IMR-90 (cell line): ENCODE measurements around the gene SHISAL1. TPM values are rescaled to one million over a fixed set of nuclear protein-coding genes. Genes with fewer than 3 reads are reported as not detected.

ENCODE experiments used
- ATAC-seq: fragments of 200-7000 bp; cut with Tn5 transposase; 2 replicates; pipeline ENCODE4 v1.9.1; 2020; ENCODE audit warnings: low read depth, mild to moderate bottlenecking, moderate library complexity
- BruUV-seq: library from RNA; stranded (reverse); fragments of 400-500 nt; replicated peaks from 2 replicates; lab custom pipeline; 2021; lab: Mats Ljungman, UMichigan
- CTCF ChIA-PET: fragments of 300-600 bp; formaldehyde crosslinking; extraction: SDS; loops from one replicate; lab custom pipeline; 2021; ENCODE audit warnings: antibody characterized with exemption; lab: Yijun Ruan, JAX
- POLR2A ChIA-PET: fragments of 300-600 bp; sonication (Branson Sonifier 250); formaldehyde crosslinking; loops from one replicate; lab custom pipeline; 2022; ENCODE audit warnings: antibody characterized with exemption; ENCODE audit not compliant: unreplicated experiment; lab: Charles Lee
- DNase-seq: peaks from one replicate; pipeline ENCODE4 v3.0.0; 2013
- H2AFZ ChIP-seq: replicated peaks from 2 replicates; pipeline ENCODE3; 2013; ENCODE audit warnings: low read length, mild to moderate bottlenecking; ENCODE audit not compliant: poor library complexity
- H2AK5ac ChIP-seq: 2 replicates; pipeline ENCODE4 v1.6.1; 2013; ENCODE audit warnings: low read depth, low read length, inconsistent platforms
- H2AK9ac ChIP-seq: replicated peaks from 2 replicates; pipeline ENCODE3; 2013; ENCODE audit warnings: mild to moderate bottlenecking, low read depth, low read length, moderate library complexity; ENCODE audit not compliant: poor library complexity
- H2BK120ac ChIP-seq: 2 replicates; pipeline ENCODE4 v1.6.1; 2013; ENCODE audit warnings: low read depth, low read length, inconsistent platforms
- H2BK15ac ChIP-seq: 3 replicates; pipeline ENCODE4 v1.6.1; 2013; ENCODE audit warnings: low read depth, low read length, inconsistent platforms
- H2BK20ac ChIP-seq: 2 replicates; pipeline ENCODE4 v1.6.1; 2013; ENCODE audit warnings: low read depth, mild to moderate bottlenecking, inconsistent platforms, low read length, moderate library complexity
- H2BK5ac ChIP-seq: 2 replicates; pipeline ENCODE4 v1.6.1; 2013; ENCODE audit warnings: mild to moderate bottlenecking, low read depth, low read length, inconsistent platforms; ENCODE audit not compliant: poor library complexity, severe bottlenecking
- H3K14ac ChIP-seq: replicated peaks from 2 replicates; pipeline ENCODE4 v1.6.1; 2013; ENCODE audit warnings: low read depth, low read length, inconsistent platforms
- H3K18ac ChIP-seq: 2 replicates; pipeline ENCODE4 v1.6.1; 2013; ENCODE audit warnings: low read depth, low read length, control low read depth
- H3K23ac ChIP-seq: 2 replicates; pipeline ENCODE4 v1.6.1; 2013; ENCODE audit warnings: low read depth, low read length, inconsistent platforms
- H3K27ac ChIP-seq: 2 replicates; pipeline ENCODE4 v1.5.1; 2013; ENCODE audit warnings: mild to moderate bottlenecking, control low read depth, low read length; ENCODE audit not compliant: insufficient read depth
- H3K27me3 ChIP-seq: 2 replicates; pipeline ENCODE4 v1.6.1; 2013; ENCODE audit warnings: low read length; ENCODE audit not compliant: control insufficient read depth, insufficient read depth
- H3K36me3 ChIP-seq: 2 replicates; pipeline ENCODE4 v1.6.1; 2013; ENCODE audit warnings: low read length, mixed read lengths; ENCODE audit not compliant: control insufficient read depth, insufficient read depth
- H3K4ac ChIP-seq: 2 replicates; pipeline ENCODE4 v1.6.1; 2013; ENCODE audit warnings: low read depth, low read length, inconsistent platforms
- H3K4me1 ChIP-seq: 2 replicates; pipeline ENCODE4 v1.6.1; 2013; ENCODE audit warnings: low read length, mixed read lengths; ENCODE audit not compliant: control insufficient read depth, insufficient read depth
- H3K4me2 ChIP-seq: 2 replicates; pipeline ENCODE4 v1.6.1; 2013; ENCODE audit warnings: low read depth, mild to moderate bottlenecking, control low read depth, low read length, moderate library complexity
- H3K4me3 ChIP-seq: 2 replicates; pipeline ENCODE4 v1.5.1; 2013; ENCODE audit warnings: low read depth, mild to moderate bottlenecking, control low read depth, low read length, moderate library complexity; ENCODE audit not compliant: insufficient read depth
- H3K56ac ChIP-seq: 2 replicates; pipeline ENCODE4 v1.6.1; 2013; ENCODE audit warnings: low read length, inconsistent platforms; ENCODE audit not compliant: insufficient read depth; ENCODE audit errors: extremely low read depth
- H3K79me1 ChIP-seq, 2 experiments: 2 replicates each; pipeline ENCODE4 v1.6.1; 2013; ENCODE audit warnings: low read length in 2 of 2, inconsistent platforms in 1 of 2, low read depth in 1 of 2
- H3K9ac ChIP-seq: 2 replicates; pipeline ENCODE4 v1.6.1; 2013; ENCODE audit warnings: low read depth, low read length, control low read depth
- H3K9me1 ChIP-seq: 2 replicates; pipeline ENCODE4 v1.6.1; 2013; ENCODE audit warnings: low read length, inconsistent platforms; ENCODE audit not compliant: insufficient read depth
- H3K9me3 ChIP-seq: 2 replicates; pipeline ENCODE4 v1.6.1; 2013; ENCODE audit warnings: low read length; ENCODE audit not compliant: control insufficient read depth, insufficient read depth
- H4K20me1 ChIP-seq: 2 replicates; pipeline ENCODE4 v1.6.1; 2013; ENCODE audit warnings: low read length, inconsistent platforms; ENCODE audit not compliant: insufficient read depth
- H4K5ac ChIP-seq: 2 replicates; pipeline ENCODE4 v1.6.1; 2013; ENCODE audit warnings: mild to moderate bottlenecking, low read depth, low read length, control low read depth
- H4K8ac ChIP-seq, 2 experiments: 2 replicates each; pipeline ENCODE4 v1.6.1; 2013; ENCODE audit warnings: low read depth in 2 of 2, low read length in 2 of 2, control low read depth in 1 of 2, inconsistent platforms in 1 of 2
- H4K91ac ChIP-seq: 2 replicates; pipeline ENCODE4 v1.6.1; 2013; ENCODE audit warnings: low read depth, low read length, inconsistent platforms; ENCODE audit not compliant: insufficient read depth
- BHLHE40 ChIP-seq: fragments of 150-350 bp; IDR thresholded peaks from 2 replicates; pipeline ENCODE4 v1.6.1; 2016; ENCODE audit warnings: mild to moderate bottlenecking, low read depth, low read length
- CEBPB ChIP-seq: IDR thresholded peaks from 2 replicates; pipeline ENCODE4 v1.6.1; 2012; ENCODE audit warnings: low read depth, low read length, improper control_type of control experiment
- CHD1 ChIP-seq: IDR thresholded peaks from 2 replicates; pipeline ENCODE4 v1.6.1; 2012; ENCODE audit warnings: low read depth, low read length, improper control_type of control experiment
- FOS ChIP-seq: fragments of 150-350 bp; IDR thresholded peaks from 2 replicates; pipeline ENCODE4 v1.6.1; 2016; ENCODE audit warnings: low read depth, low read length
- MAFK ChIP-seq: IDR thresholded peaks from 2 replicates; pipeline ENCODE4 v1.6.1; 2012; ENCODE audit warnings: low read depth, low read length, improper control_type of control experiment
- MXI1 ChIP-seq: IDR thresholded peaks from 2 replicates; pipeline ENCODE4 v1.6.1; 2012; ENCODE audit warnings: low read depth, mild to moderate bottlenecking, low read length, moderate library complexity, borderline replicate concordance
- NFE2L2 ChIP-seq: fragments of 150-350 bp; IDR thresholded peaks from 2 replicates; pipeline ENCODE4 v1.6.1; 2016; ENCODE audit warnings: low read depth, mild to moderate bottlenecking, low read length
- WGBS, 2 experiments: methylation state at CpG; one replicate each; pipeline versions ENCODE4 v1.1.5 to v1.1.7; 2013; ENCODE audit warnings: missing lambda C conversion rate in 2 of 2; ENCODE audit not compliant: insufficient read length in 1 of 2; ENCODE audit errors: extremely low coverage in 2 of 2; 5-methylcytosine and 5-hydroxymethylcytosine counted together
- dilution Hi-C: fragments of 300-500 bp; cut with HindIII; formaldehyde crosslinking; loops from one replicate; pipeline ENCODE4 v1.14.3; 2018; ENCODE audit warnings: low sequenced_read_pairs; ENCODE audit not compliant: unreplicated experiment
- in situ Hi-C: fragments of 300-500 bp; cut with MboI; formaldehyde crosslinking; loops from 3 replicates; pipeline ENCODE4 v1.14.3; 2019; ENCODE audit warnings: low sequenced_read_pairs, inconsistent platforms, mixed read lengths
- intact Hi-C: fragments of 100-400 bp; cut with micrococcal nuclease; formaldehyde crosslinking; loops from 2 replicates; pipeline ENCODE4 v1.10.0; 2022
- polyA plus RNA-seq, 3 experiments: library from polyadenylated mRNA; depleted of rRNA; stranded (reverse); fragments of >200 nt; gene quantifications; 2 replicates each; pipeline ENCODE4 v1.2.3, GENCODE V29; 2012; ENCODE audit warnings: low replicate concordance in 1 of 3
- total RNA-seq: library from RNA; depleted of rRNA; stranded (reverse); fragments of >200 nt; gene quantifications from 2 replicates; pipeline ENCODE4 v1.2.3, GENCODE V29; 2012

SHISAL1 gene
- total and polyA plus RNA-seq, 2 of the 4 experiments (the other 2 are of a cell fraction), result 1.0 to 1.4 TPM

GRCh38 chr22:44202261-44202789 lies 110.4 kb downstream of the SHISAL1 start:
- DNase-seq, result peak; percentile 90
- H3K9me1 ChIP-seq, result peaks cover 10% of the 10 kb centered on the region
- peak overlapping the region; percentile 81 for H3K27ac ChIP-seq
- H2BK5ac ChIP-seq, result peak overlapping the region; percentile 53
- H2AK9ac ChIP-seq, result peak overlapping the region; percentile 6
- peak overlapping the region; percentile 71 for H2AFZ ChIP-seq
- H2BK20ac ChIP-seq, result peak overlapping the region; percentile 12; the same call in 1 of the 2 replicates
- peak overlapping the region; percentile 89; the same call in 2 of the 3 replicates for H2BK15ac ChIP-seq
- H3K4me1 ChIP-seq, result peaks cover 20% of the 10 kb centered on the region
- no peaks in the 10 kb centered on the region for H4K20me1 ChIP-seq
- H4K5ac ChIP-seq, result peak overlapping the region; percentile 69
- H3K79me1 ChIP-seq, result no peaks in the 10 kb centered on the region
- intact Hi-C loops, result no loop called here
- H3K4me2 ChIP-seq, result peak overlapping the region; percentile 25; the same call in 1 of the 2 replicates
- H3K18ac ChIP-seq, result peak overlapping the region; percentile 77
- 66% methylated on average over 4 of the region's 11 CpGs; no CpG with 5 or more reads in 1 of the 2 experiments for WGBS, 2 experiments
- in situ Hi-C loops, result no loop called here
- no peaks in the 10 kb centered on the region for H3K9me3 ChIP-seq
- peak overlapping the region; percentile 88 for H3K4ac ChIP-seq
- no peaks in the 10 kb centered on the region for H3K36me3 ChIP-seq
- no peak overlapping the region for H3K56ac ChIP-seq
- peak; percentile 96 for ATAC-seq
- no peak for TF ChIP-seq MXI1
- peak; percentile 49; the same call in 1 of the 2 replicates for TF ChIP-seq FOS
- TF ChIP-seq MAFK, result peak; percentile 49
- 0 out of 2 replicates have a peak, but pooled peaks have one; percentile 34 for TF ChIP-seq BHLHE40
- TF ChIP-seq CHD1, result no peak
- no peak for TF ChIP-seq NFE2L2
- TF ChIP-seq CEBPB, result peak; percentile 14; the same call in 1 of the 2 replicates
- BruUV-seq, result no TSS peak
- CTCF ChIA-PET, result no interaction called here
- peak overlapping the region; percentile 94 for H4K91ac ChIP-seq
- H4K8ac ChIP-seq, result peak overlapping the region; percentile 78 to 98; a peak in 3 of 4 replicates
- POLR2A ChIA-PET, result no interaction called here
- no peak overlapping the region for H3K4me3 ChIP-seq
- H2BK120ac ChIP-seq, result peak overlapping the region; percentile 80
- peaks cover 2% of the 10 kb centered on the region for H3K27me3 ChIP-seq
- 0 out of 2 replicates have a peak overlapping the region, but pooled peaks have one; percentile 3 for H3K9ac ChIP-seq
- no peak overlapping the region for H3K23ac ChIP-seq
- dilution Hi-C loops, result no loop called here
- H3K14ac ChIP-seq, result peak overlapping the region; percentile 71; the same call in 1 of the 2 replicates
- H2AK5ac ChIP-seq, result peak overlapping the region; percentile 69; the same call in 1 of the 2 replicates
